NCI-H2029 (cell line): ENCODE results near the gene FAM209B.
"Not testable (repeated sequence)": the region's sequence is repeated elsewhere in the genome, so short reads cannot be mapped to it uniquely, and the experiment has no call there.

Experiments
- DNase-seq: peaks from one replicate; lab custom pipeline; 2025; lab: John Stamatoyannopoulos, UW

The FAM209B gene

DNA sequence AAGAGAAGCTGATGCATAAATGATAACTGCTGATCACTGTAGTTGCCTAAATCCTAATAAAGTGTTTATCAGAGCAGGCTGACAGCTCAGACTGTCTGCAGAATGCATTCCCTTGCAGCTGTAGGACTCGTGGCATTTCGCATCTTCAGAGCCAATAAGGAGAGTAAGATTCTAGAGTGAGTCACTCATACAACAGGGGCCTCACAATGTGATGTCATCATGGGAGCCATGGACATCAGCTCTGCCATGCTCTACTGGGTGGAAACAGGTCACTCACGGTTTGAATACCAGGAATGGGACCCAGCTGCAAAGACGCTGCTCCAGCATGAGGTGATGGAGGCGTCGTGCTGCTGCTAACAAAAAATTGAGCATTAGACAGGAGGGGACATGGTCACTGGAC is 7.4 kb downstream of the FAM209B start:
- no peak for DNase-seq

DNA sequence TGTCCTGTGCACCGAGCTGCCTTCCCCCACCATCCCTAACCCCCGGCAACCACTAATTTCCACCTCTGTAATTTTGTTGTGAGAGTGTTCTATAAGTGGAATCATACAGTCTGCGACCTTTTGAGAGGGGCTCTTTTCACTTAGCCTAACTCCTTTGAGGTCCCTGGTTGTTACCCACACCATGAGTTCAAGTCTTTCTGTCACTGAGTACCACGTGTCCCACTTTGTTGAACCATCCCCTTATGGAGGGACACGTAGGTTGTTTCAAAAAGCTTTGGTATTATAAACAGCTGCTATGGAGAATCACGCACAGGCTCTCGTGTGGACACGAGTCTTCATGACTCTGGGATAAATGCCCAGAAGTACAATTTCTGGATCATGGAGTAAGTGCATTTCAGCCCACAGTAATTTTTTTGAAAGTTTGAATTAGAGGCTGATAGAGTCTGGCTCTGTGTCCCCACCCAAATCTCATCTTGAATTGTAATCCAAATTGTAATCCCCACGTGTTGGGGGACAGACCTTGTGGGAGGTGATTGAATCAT is 9.5 kb downstream of the FAM209B start:
- no peak for DNase-seq

DNA sequence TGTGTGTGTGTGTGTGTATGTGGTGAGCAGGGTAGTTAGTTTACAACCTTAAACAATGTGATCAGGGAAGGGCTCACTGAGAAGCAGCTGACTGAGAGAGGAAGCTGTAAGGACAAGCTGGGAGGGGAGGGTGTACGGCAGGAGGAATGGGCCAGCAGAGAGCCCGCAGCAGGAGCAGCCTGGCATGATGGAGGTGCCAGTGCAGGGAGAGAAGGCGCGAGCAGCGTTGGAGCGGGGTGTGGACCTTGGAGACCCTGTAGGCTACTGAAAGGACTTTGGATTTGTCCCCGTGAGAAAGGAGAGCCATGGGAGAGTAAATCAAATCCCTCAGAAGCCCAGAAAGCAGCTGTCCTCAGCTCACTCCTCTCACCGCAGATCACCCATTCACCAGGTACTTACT is 18.5 kb downstream of the FAM209B start:
- DNase-seq = no peak

GRCh38 chr20:56552911-56553629 is 20.0 kb downstream of the FAM209B start:
- no peak for DNase-seq

DNA sequence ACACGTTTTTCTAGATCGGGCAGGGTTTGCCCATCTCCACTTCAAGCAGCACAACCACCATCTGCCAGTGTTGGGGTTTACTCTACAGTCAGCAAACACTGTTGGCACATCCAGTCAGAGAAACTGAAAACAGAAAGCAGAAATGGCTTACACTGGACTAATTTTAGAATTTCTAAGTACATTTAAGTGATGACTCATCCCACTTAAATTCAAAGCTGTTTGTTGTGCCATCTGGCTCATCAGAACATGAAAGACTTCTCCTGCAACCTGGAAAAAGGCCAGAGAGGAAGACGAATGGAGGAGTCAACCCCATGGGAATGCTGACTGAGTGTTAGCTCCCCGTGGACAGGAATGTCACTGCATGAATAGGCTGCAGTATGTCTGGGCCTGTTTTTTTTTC is 21.8 kb downstream of the FAM209B start:
- peak; percentile 99 for DNase-seq

DNA sequence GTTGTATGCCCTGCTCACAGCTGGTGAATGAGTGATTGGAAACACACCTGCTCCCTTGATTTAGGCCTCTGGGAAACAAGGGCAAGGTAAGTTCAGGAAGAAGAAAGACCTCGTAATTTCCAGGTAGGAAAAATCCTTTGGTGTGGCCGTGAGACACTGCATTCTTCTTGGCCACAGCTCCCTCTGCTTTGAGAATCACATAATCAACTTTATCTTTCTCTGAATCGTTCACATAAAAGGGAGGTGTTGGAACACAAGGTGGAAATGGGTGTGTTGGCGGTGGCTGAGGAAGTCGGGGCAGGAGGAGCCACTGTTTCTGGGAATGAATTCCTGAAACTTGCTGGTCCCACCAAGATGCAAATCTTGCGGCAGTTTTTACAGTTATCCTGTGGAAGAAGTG is 25.9 kb downstream of the FAM209B start:
- DNase-seq = no peak

DNA sequence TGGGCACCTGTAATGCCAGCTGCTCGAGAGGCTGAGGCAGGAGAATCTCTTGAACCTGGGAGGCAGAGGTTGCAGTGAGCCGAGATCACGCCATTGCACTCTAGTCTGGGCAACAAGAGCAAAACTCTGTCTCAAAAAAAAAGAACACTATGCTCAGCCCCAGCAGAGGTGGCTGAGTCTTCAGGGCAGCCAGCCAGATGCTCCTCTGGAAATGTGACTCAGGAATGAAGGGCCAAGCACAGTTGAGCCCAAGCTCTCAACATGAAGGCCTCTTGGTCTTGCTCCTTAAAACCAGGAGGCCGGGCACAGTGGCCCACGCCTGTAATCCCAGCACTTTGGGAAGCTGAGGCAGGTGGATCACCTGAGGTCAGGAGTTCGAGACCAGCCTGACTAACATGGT is 31.5 kb downstream of the FAM209B start:
- not testable (repeated sequence) for DNase-seq

GRCh38 chr20:56565511-56565910 is 32.5 kb downstream of the FAM209B start:
- DNase-seq = no peak

GRCh38 chr20:56566621-56567020 is 33.6 kb downstream of the FAM209B start:
- DNase-seq = peak; percentile 70

- DNase-seq = no peak
These were observed 37.8 kb downstream of the FAM209B start for GRCh38 chr20:56570832-56571231.

DNA sequence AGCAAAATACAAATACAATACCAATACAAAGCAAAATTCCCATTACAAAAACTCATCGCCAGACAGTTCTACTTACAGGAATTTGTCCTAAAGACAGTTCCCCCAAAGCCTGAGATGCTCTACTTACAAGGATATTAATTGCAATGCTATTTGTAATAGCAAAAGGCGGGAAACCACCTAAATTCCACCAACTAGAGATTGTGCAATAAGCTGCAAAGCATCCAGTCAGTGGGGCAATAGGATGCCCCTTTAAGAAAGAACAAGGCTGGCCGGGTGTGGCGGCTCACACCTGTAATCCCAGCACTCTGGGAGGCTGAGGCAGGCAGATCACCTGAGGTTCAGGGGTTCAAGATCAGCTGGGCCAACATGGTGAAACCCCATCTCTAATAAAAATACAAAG is 39.1 kb downstream of the FAM209B start:
- no peak for DNase-seq

DNA sequence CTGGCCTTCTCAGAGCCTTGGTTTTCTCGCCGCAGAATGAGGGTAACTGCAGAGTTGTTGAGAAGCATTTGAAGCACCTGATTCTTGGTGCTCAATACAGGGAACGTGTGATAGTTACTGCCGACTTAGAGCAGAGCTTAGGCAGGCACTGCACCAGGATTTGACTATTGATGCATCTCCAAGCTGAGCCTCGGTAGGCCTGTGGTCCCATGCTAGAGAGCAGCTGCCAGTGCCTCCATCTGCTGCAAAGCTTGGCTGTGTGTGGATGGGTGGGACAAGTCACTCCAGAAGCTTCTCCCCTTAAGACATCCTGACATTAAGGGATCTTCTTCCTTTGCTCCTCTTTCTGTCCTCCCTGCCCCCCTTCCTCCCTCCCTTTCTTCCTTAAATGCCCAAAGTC is 40.9 kb downstream of the FAM209B start:
- DNase-seq = no peak

DNA sequence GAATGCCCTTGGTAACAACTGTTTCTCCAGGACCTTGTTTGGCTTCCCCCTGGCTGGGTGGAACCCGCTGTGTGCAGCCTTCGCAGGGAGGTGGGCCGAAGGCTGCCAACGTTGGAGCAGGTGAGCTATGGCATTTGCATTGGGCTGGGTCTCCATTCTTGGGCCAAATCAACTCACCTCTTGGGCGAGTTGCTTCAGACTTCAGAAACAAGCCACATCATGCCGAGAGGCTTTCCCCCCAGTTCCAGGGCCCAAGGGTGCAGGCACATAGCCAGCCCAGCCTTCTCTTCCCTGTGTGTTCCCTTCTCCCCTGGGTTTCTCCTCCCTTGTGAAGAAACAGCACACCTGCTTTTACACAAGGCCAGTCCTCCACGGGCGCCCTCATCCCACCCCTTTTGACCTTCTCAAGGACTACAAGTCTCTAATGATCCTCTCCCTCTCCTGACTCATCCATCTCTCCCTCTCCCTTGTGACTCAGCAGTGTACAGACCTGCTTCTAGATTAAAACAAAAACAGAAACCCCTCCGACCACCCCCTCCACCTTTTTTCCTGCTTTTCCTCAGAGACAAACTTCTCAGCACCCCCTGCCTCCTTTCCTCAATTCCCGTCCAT is 41.6 kb downstream of the FAM209B start:
- no peak for DNase-seq

DNA sequence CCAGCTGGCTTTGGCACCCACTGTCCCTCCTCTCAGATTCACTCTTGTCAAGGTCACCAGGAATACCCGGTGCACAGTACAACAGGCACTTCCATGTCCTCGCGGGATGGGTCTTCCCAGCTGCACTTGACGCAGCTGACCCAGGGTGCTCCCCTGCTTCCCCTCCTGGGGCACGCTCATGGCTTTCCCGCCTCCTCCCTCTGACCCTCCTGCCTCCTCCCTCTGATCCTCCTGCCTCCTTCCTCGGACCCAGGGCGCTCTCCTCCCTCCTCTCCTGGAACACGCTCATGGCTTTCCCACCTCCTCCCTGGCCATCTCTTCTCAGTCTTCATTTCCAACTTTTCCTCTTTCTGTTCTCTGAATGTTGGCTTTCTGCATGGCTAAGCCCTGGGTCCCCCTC is 42.1 kb downstream of the FAM209B start:
- no peak for DNase-seq

GRCh38 chr20:56575961-56576360 is 42.9 kb downstream of the FAM209B start:
- DNase-seq = no peak

GRCh38 chr20:56579301-56579710 is 46.3 kb downstream of the FAM209B start:
- no peak for DNase-seq

DNA sequence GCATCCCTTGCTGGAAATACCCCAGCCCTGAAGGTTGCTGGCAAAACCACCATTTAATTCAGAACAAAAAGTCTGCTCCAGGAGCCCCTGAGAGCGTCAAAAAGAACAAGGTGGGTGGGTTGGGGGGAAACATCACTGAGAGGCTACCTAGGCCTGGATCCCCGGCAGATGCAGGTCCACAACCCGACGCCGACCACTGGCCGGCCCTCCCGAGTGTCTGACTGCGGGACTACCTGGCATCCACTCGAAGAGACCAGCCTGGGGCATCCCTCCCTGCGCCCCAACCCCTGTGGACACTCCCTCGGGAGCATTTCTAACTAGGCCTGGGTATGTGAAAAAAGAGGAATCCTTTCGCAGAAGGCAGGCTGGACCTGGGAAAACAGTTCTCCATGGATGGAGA is 47.2 kb downstream of the FAM209B start:
- DNase-seq = no peak

GRCh38 chr20:56581701-56582100 is 48.7 kb downstream of the FAM209B start:
- no peak for DNase-seq

- no peak for DNase-seq
These were observed 49.5 kb downstream of the FAM209B start for GRCh38 chr20:56582542-56582941.

- no peak for DNase-seq
These were observed 51.9 kb downstream of the FAM209B start for GRCh38 chr20:56584916-56585315.
